ENCODE data around the gene HES2. TPM values are rescaled to one million over a fixed set of nuclear protein-coding genes. Genes with fewer than 3 reads are reported as not detected.
"Not testable (repeated sequence)": the region's sequence is repeated elsewhere in the genome, so short reads cannot be mapped to it uniquely, and the experiment has no call there.

The HES2 gene
- total and polyA plus RNA-seq, 9 of the 15 experiments (the other 6 are each of a cell fraction or from before 2014, with no cell fraction given): 0.05 to 0.18 (median 0.07) TPM; not detected in 4

GRCh38 chr1:6373961-6374720 is 45.6 kb downstream of the HES2 start:
- Histone ChIP-seq H3K79me2 (ENCODE audit: control insufficient read depth, insufficient read depth, low read length) (peaks cover 5% of the 10 kb centered on the region; the same call in 2 of the 3 replicates), H2AFZ (ENCODE audit: low read depth, low read length) (no peak overlapping the region), H3K27me3 (ENCODE audit: control insufficient read depth in 2 of 2, insufficient read depth in 2 of 2, low read length in 2 of 2) (no peaks in the 10 kb centered on the region), H3K4me3 (no peak overlapping the region), H3K9me3 (replicated peaks; ENCODE audit: control insufficient read depth, insufficient read depth, low read depth, low read length) (no peaks in the 10 kb centered on the region), H3K4me2 (ENCODE audit: insufficient read depth, low read length) (no peak overlapping the region), H4K20me1 (replicated peaks; ENCODE audit: control insufficient read depth, insufficient read depth, low read length) (peaks cover 11% of the 10 kb centered on the region; the same call in 1 of the 2 replicates), H3K4me1 (replicated peaks in 1 of 2; ENCODE audit: control insufficient read depth in 2 of 2, insufficient read depth in 2 of 2, low read length in 2 of 2) (peaks cover 0 to 13% of the 10 kb centered on the region in 2 experiments; a peak in 3 of 5 replicates), H3K27ac (ENCODE audit: extremely low read depth, low read depth, low read length) (no peak overlapping the region), H3K9me1 (ENCODE audit: control insufficient read depth, insufficient read depth, low read length) (no peaks in the 10 kb centered on the region), H3K36me3 (ENCODE audit: control insufficient read depth, insufficient read depth, low read length) (no peaks in the 10 kb centered on the region; the same call in 2 of the 3 replicates), H3K9ac (ENCODE audit: insufficient read depth in 1 of 2, low read depth in 2 of 2, low read length in 2 of 2) (peak overlapping the region in 1 of 2 experiments; percentile 48; a peak in 2 of 4 replicates)
- FAIRE-seq (no peak), ATAC-seq (no peak), DNase-seq (ENCODE audit: extremely low read depth in 1 of 4, low spot score in 3 of 4) (no peak)
- ChIA-PET CTCF (ENCODE audit: low intra/inter-chr PET ratio) (no interaction called here), POLR2A (interaction anchor here (1.0 to 1.4 kb wide), 2 partner anchors 12 to 35 kb away, joined by 3 to 4 read pairs; no protein-coding TSS in a partner anchor)
- TF ChIP-seq NFIX (CRISPR knock-in tag; IDR thresholded peaks at IDR 0.05; ENCODE audit: low read depth) (0 out of 2 replicates have a peak, but pooled peaks have one; percentile 6), ZNF445 (CRISPR knock-in tag; IDR thresholded peaks at IDR 0.05; ENCODE audit: low read depth) (no peak), NFIC (IDR thresholded peaks at IDR 0.05) (peak; percentile 78), MTA3 (IDR thresholded peaks at IDR 0.05; ENCODE audit: borderline replicate concordance) (no peak)
- 80% methylated on average over 8 of the region's 8 CpGs for WGBS (ENCODE audit: insufficient coverage, low coverage, missing lambda C conversion rate)
- intact Hi-C loops (cut with micrococcal nuclease): no loop called here
- in situ Hi-C loops (cut with MboI): no loop called here
- no TSS peak for BruUV-seq (replicated peaks)

- H3K4me1 ChIP-seq (replicated peaks in 1 of 2; ENCODE audit: control insufficient read depth in 2 of 2, insufficient read depth in 2 of 2, low read length in 2 of 2): peaks cover 0 to 12% of the 10 kb centered on the region in 2 experiments; a peak in 2 of 5 replicates
- in situ Hi-C loops (cut with MboI); CTCF ChIA-PET (ENCODE audit: low intra/inter-chr PET ratio); H3K36me3 ChIP-seq (ENCODE audit: control insufficient read depth, insufficient read depth, low read length); H3K9me1 ChIP-seq (ENCODE audit: control insufficient read depth, insufficient read depth, low read length); DNase-seq (ENCODE audit: extremely low read depth in 1 of 4, low spot score in 3 of 4); H3K79me2 ChIP-seq (ENCODE audit: control insufficient read depth, insufficient read depth, low read length); H4K20me1 ChIP-seq (replicated peaks; ENCODE audit: control insufficient read depth, insufficient read depth, low read length); intact Hi-C loops (cut with micrococcal nuclease); H3K9ac ChIP-seq (ENCODE audit: insufficient read depth in 1 of 2, low read depth in 2 of 2, low read length in 2 of 2); H3K4me2 ChIP-seq (ENCODE audit: insufficient read depth, low read length); H3K9me3 ChIP-seq (replicated peaks; ENCODE audit: control insufficient read depth, insufficient read depth, low read depth, low read length); H3K27me3 ChIP-seq (ENCODE audit: control insufficient read depth in 2 of 2, insufficient read depth in 2 of 2, low read length in 2 of 2); H3K4me3 ChIP-seq; BruUV-seq (replicated peaks); ATAC-seq; H2AFZ ChIP-seq (ENCODE audit: low read depth, low read length); FAIRE-seq; H3K27ac ChIP-seq (ENCODE audit: extremely low read depth, low read depth, low read length): not testable (repeated sequence)
- POLR2A ChIA-PET: interaction anchor here (1.2 to 2.0 kb wide), 3 partner anchors 11 to 20 kb away, joined by 3 to 7 read pairs (median 3); no protein-coding TSS in a partner anchor
- WGBS (ENCODE audit: insufficient coverage, low coverage, missing lambda C conversion rate): 47% methylated on average over 7 of the region's 7 CpGs
These were observed 47.5 kb downstream of the HES2 start for GRCh38 chr1:6372236-6372635.

All from K562 (cell line).